KMS-11 (cell line): ENCODE measurements around the gene MEIOC.

Source experiments
- H2AFZ ChIP-seq: fragments of 200-600 bp; sonication (generic); 2 replicates; pipeline ENCODE4 v1.6.1; 2016; ENCODE audit warnings: antibody characterized with exemption, mixed run types, low read depth
- H3K27ac ChIP-seq: fragments of 200-600 bp; sonication (generic); 2 replicates; pipeline ENCODE4 v1.6.1; 2016; ENCODE audit warnings: mild to moderate bottlenecking, mixed run types
- H3K27me3 ChIP-seq: fragments of 200-600 bp; sonication (generic); 2 replicates; pipeline ENCODE4 v1.6.1; 2017; ENCODE audit warnings: mild to moderate bottlenecking, low read depth, mixed run types, moderate library complexity; ENCODE audit not compliant: insufficient read depth
- H3K36me3 ChIP-seq: fragments of 200-600 bp; sonication (generic); 2 replicates; pipeline ENCODE4 v1.6.1; 2017; ENCODE audit warnings: mild to moderate bottlenecking, mixed run types; ENCODE audit not compliant: insufficient read depth
- H3K4me1 ChIP-seq: fragments of 200-600 bp; sonication (generic); 2 replicates; pipeline ENCODE4 v1.6.1; 2016; ENCODE audit warnings: mild to moderate bottlenecking, low read depth, mixed run types; ENCODE audit not compliant: poor library complexity, severe bottlenecking
- H3K4me2 ChIP-seq: fragments of 200-600 bp; sonication (generic); 2 replicates; pipeline ENCODE4 v1.7.0; 2016; ENCODE audit warnings: mild to moderate bottlenecking, mixed run types
- H3K4me3 ChIP-seq: fragments of 200-600 bp; sonication (generic); IDR thresholded peaks from 2 replicates; pipeline ENCODE4 v1.6.1; 2017; ENCODE audit warnings: low read depth, low read length, mixed read lengths; ENCODE audit not compliant: insufficient read depth
- H3K79me2 ChIP-seq: fragments of 200-600 bp; sonication (generic); 2 replicates; pipeline ENCODE4 v1.6.1; 2016; ENCODE audit warnings: low read depth, mixed run types; ENCODE audit not compliant: insufficient read depth
- H3K9ac ChIP-seq: fragments of 200-600 bp; sonication (generic); 2 replicates; pipeline ENCODE4 v1.6.1; 2016; ENCODE audit warnings: mild to moderate bottlenecking, mixed run types
- H4K20me1 ChIP-seq: fragments of 200-600 bp; sonication (generic); 2 replicates; pipeline ENCODE4 v1.6.1; 2016; ENCODE audit warnings: mild to moderate bottlenecking, mixed run types; ENCODE audit not compliant: insufficient read depth
- CTCF ChIP-seq: fragments of 200-600 bp; sonication (generic); conservative IDR thresholded peaks from 2 replicates; pipeline ENCODE4 v1.6.1; 2017; ENCODE audit warnings: low read depth, mild to moderate bottlenecking, antibody characterized with exemption, low read length, moderate library complexity, mixed read lengths

MEIOC gene

GRCh38 chr17:44652727-44653126 lies 3.5 kb upstream of the MEIOC start:
- Histone ChIP-seq H3K4me2 (no peak overlapping the region), H3K4me1 (no peaks in the 10 kb centered on the region), H4K20me1 (no peaks in the 10 kb centered on the region), H2AFZ (no peak overlapping the region), H3K36me3 (no peaks in the 10 kb centered on the region), H3K9ac (no peak overlapping the region), H3K4me3 (no peak overlapping the region), H3K79me2 (no peaks in the 10 kb centered on the region), H3K27ac (no peak overlapping the region), H3K27me3 (no peaks in the 10 kb centered on the region)
- TF ChIP-seq CTCF, result no peak

- H3K79me2 ChIP-seq, result no peaks in the 10 kb centered on the region
- H3K9ac ChIP-seq, result no peak overlapping the region
- no peaks in the 10 kb centered on the region for H3K27me3 ChIP-seq
These were observed 2.9 kb upstream of the MEIOC start for GRCh38 chr17:44653384-44653783.

GRCh38 chr17:44653954-44654353 lies 2.3 kb upstream of the MEIOC start:
- Histone ChIP-seq H3K36me3 (no peaks in the 10 kb centered on the region), H3K79me2 (no peaks in the 10 kb centered on the region), H3K4me3 (no peak overlapping the region), H4K20me1 (no peaks in the 10 kb centered on the region), H3K27me3 (no peaks in the 10 kb centered on the region), H2AFZ (no peak overlapping the region), H3K27ac (no peak overlapping the region), H3K9ac (no peak overlapping the region), H3K4me2 (no peak overlapping the region), H3K4me1 (no peaks in the 10 kb centered on the region)
- no peak for TF ChIP-seq CTCF

More at GRCh38 chr17:44653384-44653783, 2.9 kb upstream of the MEIOC start:
- TF ChIP-seq CTCF, result no peak
- no peak overlapping the region for H3K4me2 ChIP-seq
- no peaks in the 10 kb centered on the region for H4K20me1 ChIP-seq
- H3K4me3 ChIP-seq, result no peak overlapping the region
- no peaks in the 10 kb centered on the region for H3K4me1 ChIP-seq
- H2AFZ ChIP-seq, result no peak overlapping the region
- H3K27ac ChIP-seq, result no peak overlapping the region
- no peaks in the 10 kb centered on the region for H3K36me3 ChIP-seq

- no peaks in the 10 kb centered on the region for H3K4me1 ChIP-seq
- TF ChIP-seq CTCF, result no peak
These were observed 5.6 kb downstream of the MEIOC start for GRCh38 chr17:44661835-44662234.

More at GRCh38 chr17:44661835-44662234, 5.6 kb downstream of the MEIOC start:
- Histone ChIP-seq H3K4me2 (no peak overlapping the region), H3K36me3 (no peaks in the 10 kb centered on the region), H3K9ac (no peak overlapping the region), H3K79me2 (no peaks in the 10 kb centered on the region), H3K27ac (no peak overlapping the region), H3K4me3 (no peak overlapping the region), H3K27me3 (no peaks in the 10 kb centered on the region), H2AFZ (no peak overlapping the region), H4K20me1 (no peaks in the 10 kb centered on the region)
